Measurements from ENCODE around the gene OR2B6.

DNA sequence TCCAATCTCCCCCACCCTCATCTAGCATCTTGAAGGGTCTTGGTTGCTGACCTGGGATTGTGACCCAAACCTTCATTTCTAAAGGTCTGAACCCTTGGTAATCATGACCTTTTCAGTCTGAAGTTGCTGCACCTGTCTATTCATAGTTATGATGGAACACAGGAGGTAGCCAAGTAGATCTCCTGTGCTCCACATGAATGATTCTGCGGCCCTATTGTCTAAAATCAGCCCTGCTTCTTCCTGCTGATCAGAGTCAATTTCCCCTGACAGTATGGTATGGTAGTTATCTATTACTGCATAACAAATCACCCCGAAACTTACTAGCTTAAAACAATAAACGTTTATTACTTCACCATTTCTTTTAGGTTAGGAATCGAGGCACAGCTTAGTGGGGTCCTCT is 9.0 kb downstream of the OR2B6 start:
- TF ChIP-seq, protein P1, sequence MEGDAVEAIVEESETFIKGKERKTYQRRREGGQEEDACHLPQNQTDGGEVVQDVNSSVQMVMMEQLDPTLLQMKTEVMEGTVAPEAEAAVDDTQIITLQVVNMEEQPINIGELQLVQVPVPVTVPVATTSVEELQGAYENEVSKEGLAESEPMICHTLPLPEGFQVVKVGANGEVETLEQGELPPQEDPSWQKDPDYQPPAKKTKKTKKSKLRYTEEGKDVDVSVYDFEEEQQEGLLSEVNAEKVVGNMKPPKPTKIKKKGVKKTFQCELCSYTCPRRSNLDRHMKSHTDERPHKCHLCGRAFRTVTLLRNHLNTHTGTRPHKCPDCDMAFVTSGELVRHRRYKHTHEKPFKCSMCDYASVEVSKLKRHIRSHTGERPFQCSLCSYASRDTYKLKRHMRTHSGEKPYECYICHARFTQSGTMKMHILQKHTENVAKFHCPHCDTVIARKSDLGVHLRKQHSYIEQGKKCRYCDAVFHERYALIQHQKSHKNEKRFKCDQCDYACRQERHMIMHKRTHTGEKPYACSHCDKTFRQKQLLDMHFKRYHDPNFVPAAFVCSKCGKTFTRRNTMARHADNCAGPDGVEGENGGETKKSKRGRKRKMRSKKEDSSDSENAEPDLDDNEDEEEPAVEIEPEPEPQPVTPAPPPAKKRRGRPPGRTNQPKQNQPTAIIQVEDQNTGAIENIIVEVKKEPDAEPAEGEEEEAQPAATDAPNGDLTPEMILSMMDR (IDR thresholded peaks at IDR 0.05) = no peak
- TF ChIP-seq, protein P2, sequence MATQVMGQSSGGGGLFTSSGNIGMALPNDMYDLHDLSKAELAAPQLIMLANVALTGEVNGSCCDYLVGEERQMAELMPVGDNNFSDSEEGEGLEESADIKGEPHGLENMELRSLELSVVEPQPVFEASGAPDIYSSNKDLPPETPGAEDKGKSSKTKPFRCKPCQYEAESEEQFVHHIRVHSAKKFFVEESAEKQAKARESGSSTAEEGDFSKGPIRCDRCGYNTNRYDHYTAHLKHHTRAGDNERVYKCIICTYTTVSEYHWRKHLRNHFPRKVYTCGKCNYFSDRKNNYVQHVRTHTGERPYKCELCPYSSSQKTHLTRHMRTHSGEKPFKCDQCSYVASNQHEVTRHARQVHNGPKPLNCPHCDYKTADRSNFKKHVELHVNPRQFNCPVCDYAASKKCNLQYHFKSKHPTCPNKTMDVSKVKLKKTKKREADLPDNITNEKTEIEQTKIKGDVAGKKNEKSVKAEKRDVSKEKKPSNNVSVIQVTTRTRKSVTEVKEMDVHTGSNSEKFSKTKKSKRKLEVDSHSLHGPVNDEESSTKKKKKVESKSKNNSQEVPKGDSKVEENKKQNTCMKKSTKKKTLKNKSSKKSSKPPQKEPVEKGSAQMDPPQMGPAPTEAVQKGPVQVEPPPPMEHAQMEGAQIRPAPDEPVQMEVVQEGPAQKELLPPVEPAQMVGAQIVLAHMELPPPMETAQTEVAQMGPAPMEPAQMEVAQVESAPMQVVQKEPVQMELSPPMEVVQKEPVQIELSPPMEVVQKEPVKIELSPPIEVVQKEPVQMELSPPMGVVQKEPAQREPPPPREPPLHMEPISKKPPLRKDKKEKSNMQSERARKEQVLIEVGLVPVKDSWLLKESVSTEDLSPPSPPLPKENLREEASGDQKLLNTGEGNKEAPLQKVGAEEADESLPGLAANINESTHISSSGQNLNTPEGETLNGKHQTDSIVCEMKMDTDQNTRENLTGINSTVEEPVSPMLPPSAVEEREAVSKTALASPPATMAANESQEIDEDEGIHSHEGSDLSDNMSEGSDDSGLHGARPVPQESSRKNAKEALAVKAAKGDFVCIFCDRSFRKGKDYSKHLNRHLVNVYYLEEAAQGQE (IDR thresholded peaks at IDR 0.05) = no peak
- TF ChIP-seq RCOR1 (IDR thresholded peaks at IDR 0.05; ENCODE audit: low read depth, low read length) (no peak), KDM1A (IDR thresholded peaks at IDR 0.05; ENCODE audit: low read depth) (no peak), POLR2A (IDR thresholded peaks at IDR 0.05; ENCODE audit: low read length) (no peak), BHLHE40 (IDR thresholded peaks at IDR 0.05; ENCODE audit: low read depth, low read length) (no peak)
- TF ChIP-seq, protein P3, sequence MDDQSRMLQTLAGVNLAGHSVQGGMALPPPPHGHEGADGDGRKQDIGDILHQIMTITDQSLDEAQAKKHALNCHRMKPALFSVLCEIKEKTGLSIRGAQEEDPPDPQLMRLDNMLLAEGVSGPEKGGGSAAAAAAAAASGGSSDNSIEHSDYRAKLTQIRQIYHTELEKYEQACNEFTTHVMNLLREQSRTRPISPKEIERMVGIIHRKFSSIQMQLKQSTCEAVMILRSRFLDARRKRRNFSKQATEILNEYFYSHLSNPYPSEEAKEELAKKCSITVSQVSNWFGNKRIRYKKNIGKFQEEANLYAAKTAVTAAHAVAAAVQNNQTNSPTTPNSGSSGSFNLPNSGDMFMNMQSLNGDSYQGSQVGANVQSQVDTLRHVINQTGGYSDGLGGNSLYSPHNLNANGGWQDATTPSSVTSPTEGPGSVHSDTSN (IDR thresholded peaks at IDR 0.05) = no peak

Measured in A549 (cell line).